Panc1 (cell line): ENCODE results near the gene SCG5. TPM values are rescaled to one million over a fixed set of nuclear protein-coding genes. Genes with fewer than 3 reads are reported as not detected.
A peak's percentile ranks its signal among the peaks of the same experiment; 100 is the strongest.

Source experiments
- ATAC-seq: fragments of 200-7000 bp; cut with Tn5 transposase; 2 replicates; pipeline ENCODE4 v1.9.1; 2020; ENCODE audit warnings: mild to moderate bottlenecking, moderate library complexity
- BruUV-seq: library from RNA; stranded (reverse); fragments of 400-500 nt; replicated peaks from 2 replicates; lab custom pipeline; 2021; lab: Mats Ljungman, UMichigan
- CTCF ChIA-PET: fragments of 300-600 bp; sonication (Branson Sonifier 250); formaldehyde crosslinking; loops from one replicate; lab custom pipeline; 2022; ENCODE audit warnings: antibody characterized with exemption; lab: Charles Lee
- POLR2A ChIA-PET: fragments of 300-600 bp; sonication (Branson Sonifier 250); formaldehyde crosslinking; loops from one replicate; lab custom pipeline; 2022; ENCODE audit warnings: antibody characterized with exemption; lab: Charles Lee
- DNase-seq: peaks from one replicate; pipeline ENCODE4 v3.0.0-alpha.2; 2010; ENCODE audit warnings: low read depth, low spot score
- H3K27ac ChIP-seq: 2 replicates; pipeline ENCODE4 v1.5.1; 2011; ENCODE audit warnings: mild to moderate bottlenecking, low read length, inconsistent platforms
- H3K27me3 ChIP-seq: fragments of 200-500 bp; sonication (Bioruptor generic); 2 replicates; pipeline ENCODE4 v1.6.0; 2014; ENCODE audit warnings: low read length, inconsistent platforms; ENCODE audit not compliant: control insufficient read depth, insufficient read depth
- H3K36me3 ChIP-seq: fragments of 200-500 bp; sonication (Bioruptor generic); 2 replicates; pipeline ENCODE4 v1.5.1; 2014; ENCODE audit warnings: inconsistent platforms, mild to moderate bottlenecking, low read length, moderate library complexity; ENCODE audit not compliant: control insufficient read depth, insufficient read depth
- H3K4me1 ChIP-seq: 2 replicates; pipeline ENCODE4 v1.5.1; 2011; ENCODE audit warnings: inconsistent platforms, mild to moderate bottlenecking, low read length, moderate library complexity; ENCODE audit not compliant: control insufficient read depth, insufficient read depth
- H3K4me3 ChIP-seq, 2 experiments: 2 replicates each; pipeline ENCODE4 v1.5.1; 2011 to 2012; ENCODE audit warnings: low read depth in 2 of 2, low read length in 2 of 2, mild to moderate bottlenecking in 2 of 2, inconsistent platforms in 1 of 2, moderate library complexity in 1 of 2
- H3K9me3 ChIP-seq: fragments of 200-500 bp; sonication (Bioruptor generic); 2 replicates; pipeline ENCODE4 v1.5.1; 2014; ENCODE audit warnings: low read depth, mild to moderate bottlenecking, inconsistent platforms, low read length, moderate library complexity; ENCODE audit not compliant: control insufficient read depth, insufficient read depth
- POLR2AphosphoS5 ChIP-seq: IDR thresholded peaks from 2 replicates; pipeline ENCODE4 v1.6.1; 2012; ENCODE audit warnings: mild to moderate bottlenecking, low read depth, low read length, moderate library complexity
- SIN3A ChIP-seq: IDR thresholded peaks from 2 replicates; pipeline ENCODE4 v1.6.1; 2012; ENCODE audit warnings: low read depth, mild to moderate bottlenecking, low read length, moderate library complexity, borderline replicate concordance; ENCODE audit not compliant: insufficient read depth
- TCF7L2 ChIP-seq: IDR thresholded peaks from 2 replicates; pipeline ENCODE4 v1.6.1; 2011; ENCODE audit warnings: mild to moderate bottlenecking, low read depth, low read length, inconsistent platforms
- in situ Hi-C: cut with HindIII; loops from 2 replicates; pipeline ENCODE4 v1.10.0; 2016; ENCODE audit warnings: low sequenced_read_pairs, low pct_unique_long_range_greater_than_20kb
- intact Hi-C: fragments of 100-400 bp; cut with micrococcal nuclease; formaldehyde crosslinking; loops from one replicate; pipeline ENCODE4 v1.10.0; 2022; ENCODE audit not compliant: unreplicated experiment
- total RNA-seq: library from RNA; stranded (reverse); gene quantifications from one replicate; pipeline ENCODE4 v1.2.1, GENCODE V29; 2021; ENCODE audit not compliant: unreplicated experiment
- TF ChIP-seq, protein P1 (sequence below): fragments of 450-650 bp; IDR thresholded peaks from 2 replicates; pipeline ENCODE4 v1.5.1; 2017; ENCODE audit warnings: mild to moderate bottlenecking
- TF ChIP-seq, protein P2 (sequence below), 2 experiments: IDR thresholded peaks; 2 replicates each; pipeline ENCODE4 v1.6.1; 2011 to 2012; ENCODE audit warnings: low read depth in 2 of 2, control low read depth in 1 of 2, low read length in 1 of 2, mild to moderate bottlenecking in 1 of 2, moderate library complexity in 1 of 2; ENCODE audit not compliant: insufficient read depth in 1 of 2

The SCG5 gene
- total RNA-seq, 1 experiment from 2014 or later = 0.67 TPM

DNA sequence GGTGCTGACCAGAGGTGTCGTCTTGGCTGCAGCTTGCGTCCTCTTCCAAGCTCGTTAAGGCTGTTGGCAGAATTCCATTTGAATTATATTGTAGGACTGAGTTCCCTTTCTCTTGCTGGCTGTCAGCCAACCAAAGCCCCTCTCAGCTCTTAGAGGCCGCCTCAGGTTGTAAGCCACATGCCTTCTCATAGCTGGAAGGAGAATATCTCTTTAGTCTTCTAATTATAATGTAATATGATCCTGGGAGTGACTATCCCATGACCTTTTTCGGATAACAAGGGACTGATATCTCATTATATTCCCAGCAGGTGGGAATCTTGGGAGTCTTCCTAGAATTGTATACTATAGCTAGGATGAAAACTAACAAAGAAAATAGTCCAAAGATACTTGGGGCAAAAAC lies 4.8 kb downstream of the SCG5 start:
- CTCF ChIA-PET = no interaction called here
- Histone ChIP-seq H3K27me3 (no peaks in the 10 kb centered on the region), H3K4me1 (no peaks in the 10 kb centered on the region), H3K4me3 (no peak overlapping the region), H3K27ac (no peak overlapping the region), H3K9me3 (no peaks in the 10 kb centered on the region), H3K36me3 (no peaks in the 10 kb centered on the region)
- no TSS peak for BruUV-seq
- in situ Hi-C loops = no loop called here
- intact Hi-C loops = no loop called here
- no peak for TF ChIP-seq POLR2AphosphoS5
- TF ChIP-seq TCF7L2 = no peak
- no peak for TF ChIP-seq SIN3A
- TF ChIP-seq, protein P1, sequence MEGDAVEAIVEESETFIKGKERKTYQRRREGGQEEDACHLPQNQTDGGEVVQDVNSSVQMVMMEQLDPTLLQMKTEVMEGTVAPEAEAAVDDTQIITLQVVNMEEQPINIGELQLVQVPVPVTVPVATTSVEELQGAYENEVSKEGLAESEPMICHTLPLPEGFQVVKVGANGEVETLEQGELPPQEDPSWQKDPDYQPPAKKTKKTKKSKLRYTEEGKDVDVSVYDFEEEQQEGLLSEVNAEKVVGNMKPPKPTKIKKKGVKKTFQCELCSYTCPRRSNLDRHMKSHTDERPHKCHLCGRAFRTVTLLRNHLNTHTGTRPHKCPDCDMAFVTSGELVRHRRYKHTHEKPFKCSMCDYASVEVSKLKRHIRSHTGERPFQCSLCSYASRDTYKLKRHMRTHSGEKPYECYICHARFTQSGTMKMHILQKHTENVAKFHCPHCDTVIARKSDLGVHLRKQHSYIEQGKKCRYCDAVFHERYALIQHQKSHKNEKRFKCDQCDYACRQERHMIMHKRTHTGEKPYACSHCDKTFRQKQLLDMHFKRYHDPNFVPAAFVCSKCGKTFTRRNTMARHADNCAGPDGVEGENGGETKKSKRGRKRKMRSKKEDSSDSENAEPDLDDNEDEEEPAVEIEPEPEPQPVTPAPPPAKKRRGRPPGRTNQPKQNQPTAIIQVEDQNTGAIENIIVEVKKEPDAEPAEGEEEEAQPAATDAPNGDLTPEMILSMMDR = no peak
- TF ChIP-seq, protein P2, sequence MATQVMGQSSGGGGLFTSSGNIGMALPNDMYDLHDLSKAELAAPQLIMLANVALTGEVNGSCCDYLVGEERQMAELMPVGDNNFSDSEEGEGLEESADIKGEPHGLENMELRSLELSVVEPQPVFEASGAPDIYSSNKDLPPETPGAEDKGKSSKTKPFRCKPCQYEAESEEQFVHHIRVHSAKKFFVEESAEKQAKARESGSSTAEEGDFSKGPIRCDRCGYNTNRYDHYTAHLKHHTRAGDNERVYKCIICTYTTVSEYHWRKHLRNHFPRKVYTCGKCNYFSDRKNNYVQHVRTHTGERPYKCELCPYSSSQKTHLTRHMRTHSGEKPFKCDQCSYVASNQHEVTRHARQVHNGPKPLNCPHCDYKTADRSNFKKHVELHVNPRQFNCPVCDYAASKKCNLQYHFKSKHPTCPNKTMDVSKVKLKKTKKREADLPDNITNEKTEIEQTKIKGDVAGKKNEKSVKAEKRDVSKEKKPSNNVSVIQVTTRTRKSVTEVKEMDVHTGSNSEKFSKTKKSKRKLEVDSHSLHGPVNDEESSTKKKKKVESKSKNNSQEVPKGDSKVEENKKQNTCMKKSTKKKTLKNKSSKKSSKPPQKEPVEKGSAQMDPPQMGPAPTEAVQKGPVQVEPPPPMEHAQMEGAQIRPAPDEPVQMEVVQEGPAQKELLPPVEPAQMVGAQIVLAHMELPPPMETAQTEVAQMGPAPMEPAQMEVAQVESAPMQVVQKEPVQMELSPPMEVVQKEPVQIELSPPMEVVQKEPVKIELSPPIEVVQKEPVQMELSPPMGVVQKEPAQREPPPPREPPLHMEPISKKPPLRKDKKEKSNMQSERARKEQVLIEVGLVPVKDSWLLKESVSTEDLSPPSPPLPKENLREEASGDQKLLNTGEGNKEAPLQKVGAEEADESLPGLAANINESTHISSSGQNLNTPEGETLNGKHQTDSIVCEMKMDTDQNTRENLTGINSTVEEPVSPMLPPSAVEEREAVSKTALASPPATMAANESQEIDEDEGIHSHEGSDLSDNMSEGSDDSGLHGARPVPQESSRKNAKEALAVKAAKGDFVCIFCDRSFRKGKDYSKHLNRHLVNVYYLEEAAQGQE (IDR thresholded peaks at IDR 0.05; ENCODE audit: insufficient read depth in 1 of 2, low read depth in 2 of 2, low read length in 1 of 2) = no peak
- ATAC-seq = no peak
- no peak for DNase-seq
- POLR2A ChIA-PET = no interaction called here

DNA sequence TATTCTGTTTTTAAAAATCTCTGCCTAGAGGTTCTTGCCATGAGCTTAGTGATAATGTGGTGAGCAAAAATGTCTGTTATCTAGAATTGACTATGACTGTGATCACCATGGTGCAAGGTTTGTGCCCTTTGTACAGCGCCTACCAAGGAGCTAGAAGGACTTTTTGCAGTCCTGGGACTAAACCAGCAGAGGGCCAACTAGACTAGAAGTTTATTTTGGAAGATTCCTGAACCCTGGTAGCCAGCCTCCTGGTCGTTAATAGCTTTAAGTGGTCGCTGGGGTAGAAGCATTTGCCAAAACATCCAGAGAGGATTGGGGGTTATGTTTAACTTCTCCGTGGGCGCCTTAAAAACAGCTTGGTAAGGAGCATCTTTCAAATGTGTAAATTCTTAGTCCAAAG lies 7.8 kb downstream of the SCG5 start:
- Histone ChIP-seq H3K36me3 (no peaks in the 10 kb centered on the region), H3K4me3 (no peak overlapping the region), H3K9me3 (no peaks in the 10 kb centered on the region), H3K4me1 (no peaks in the 10 kb centered on the region), H3K27me3 (no peaks in the 10 kb centered on the region), H3K27ac (no peak overlapping the region)
- POLR2A ChIA-PET = no interaction called here
- no peak for TF ChIP-seq SIN3A
- TF ChIP-seq POLR2AphosphoS5 = no peak
- TF ChIP-seq, protein P1 = peak; percentile 62
- TF ChIP-seq, protein P2 (IDR thresholded peaks at IDR 0.05; ENCODE audit: insufficient read depth in 1 of 2, low read depth in 2 of 2, low read length in 1 of 2) = no peak
- no peak for TF ChIP-seq TCF7L2
- ATAC-seq (0 out of 2 replicates have a peak, but pooled peaks have one; percentile 46), DNase-seq (no peak)
- in situ Hi-C loops (no loop called here), intact Hi-C loops (no loop called here)
- CTCF ChIA-PET = interaction anchor here (0.8 to 1.1 kb wide), 2 partner anchors 9 to 14 kb away, joined by 3 read pairs; no protein-coding TSS in a partner anchor
- no TSS peak for BruUV-seq
